ENCODE results near the gene DISP3.

DNA sequence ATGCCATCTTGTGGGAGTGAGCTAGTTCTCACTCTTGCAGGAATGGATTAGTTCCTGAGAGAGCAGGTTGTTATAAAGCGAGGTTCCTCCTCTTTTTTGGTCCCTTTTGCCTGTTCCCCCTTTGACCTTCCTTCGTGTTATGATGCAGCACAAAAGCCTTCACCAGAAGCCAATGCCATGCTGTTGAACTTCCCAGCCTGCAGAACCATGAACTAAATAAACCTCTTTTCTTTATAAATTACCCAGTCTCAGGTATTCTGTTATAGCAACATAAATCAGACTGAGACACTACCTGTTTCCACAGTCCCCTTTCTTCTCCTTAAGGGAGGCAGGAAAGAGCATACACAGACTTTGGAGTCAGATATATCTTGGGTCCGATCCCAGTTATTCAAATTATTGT, 25.6 kb downstream of the DISP3 start:
- TF ChIP-seq, protein P1, sequence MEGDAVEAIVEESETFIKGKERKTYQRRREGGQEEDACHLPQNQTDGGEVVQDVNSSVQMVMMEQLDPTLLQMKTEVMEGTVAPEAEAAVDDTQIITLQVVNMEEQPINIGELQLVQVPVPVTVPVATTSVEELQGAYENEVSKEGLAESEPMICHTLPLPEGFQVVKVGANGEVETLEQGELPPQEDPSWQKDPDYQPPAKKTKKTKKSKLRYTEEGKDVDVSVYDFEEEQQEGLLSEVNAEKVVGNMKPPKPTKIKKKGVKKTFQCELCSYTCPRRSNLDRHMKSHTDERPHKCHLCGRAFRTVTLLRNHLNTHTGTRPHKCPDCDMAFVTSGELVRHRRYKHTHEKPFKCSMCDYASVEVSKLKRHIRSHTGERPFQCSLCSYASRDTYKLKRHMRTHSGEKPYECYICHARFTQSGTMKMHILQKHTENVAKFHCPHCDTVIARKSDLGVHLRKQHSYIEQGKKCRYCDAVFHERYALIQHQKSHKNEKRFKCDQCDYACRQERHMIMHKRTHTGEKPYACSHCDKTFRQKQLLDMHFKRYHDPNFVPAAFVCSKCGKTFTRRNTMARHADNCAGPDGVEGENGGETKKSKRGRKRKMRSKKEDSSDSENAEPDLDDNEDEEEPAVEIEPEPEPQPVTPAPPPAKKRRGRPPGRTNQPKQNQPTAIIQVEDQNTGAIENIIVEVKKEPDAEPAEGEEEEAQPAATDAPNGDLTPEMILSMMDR (IDR thresholded peaks at IDR 0.05): no peak
- no peak for TF ChIP-seq POLR2A (IDR thresholded peaks at IDR 0.05)
